Bone marrow (tissue), 2 donors: ENCODE data around the gene FHOD3.

ENCODE experiments used
- DNase-seq, 2 donors: peaks; one replicate each; lab custom pipeline; 2025; lab: John Stamatoyannopoulos, UW

Gene FHOD3

GRCh38 chr18:36630917-36631316, 333.4 kb downstream of the FHOD3 start:
- DNase-seq: no peak

GRCh38 chr18:36633961-36634412, 336.5 kb downstream of the FHOD3 start:
- DNase-seq: no peak

- no peak for DNase-seq
These were observed 337.2 kb downstream of the FHOD3 start for GRCh38 chr18:36634573-36635216.

GRCh38 chr18:36635414-36636096, 338.0 kb downstream of the FHOD3 start:
- DNase-seq: no peak

- DNase-seq: no peak
These were observed 338.8 kb downstream of the FHOD3 start for GRCh38 chr18:36636237-36636817.

- no peak for DNase-seq
These were observed 340.7 kb downstream of the FHOD3 start for GRCh38 chr18:36638224-36638623.

GRCh38 chr18:36640021-36640952, 342.8 kb downstream of the FHOD3 start:
- DNase-seq: no peak

GRCh38 chr18:36643061-36643460, 345.5 kb downstream of the FHOD3 start:
- no peak for DNase-seq

- no peak for DNase-seq
These were observed 351.3 kb downstream of the FHOD3 start for GRCh38 chr18:36648803-36649202.

- DNase-seq: no peak
These were observed 351.7 kb downstream of the FHOD3 start for GRCh38 chr18:36649205-36649604.

GRCh38 chr18:36650266-36650665, 352.8 kb downstream of the FHOD3 start:
- DNase-seq: no peak

- no peak for DNase-seq
These were observed 353.4 kb downstream of the FHOD3 start for GRCh38 chr18:36650906-36651305.

- DNase-seq: no peak
These were observed 355.0 kb downstream of the FHOD3 start for GRCh38 chr18:36652503-36652902.

- no peak for DNase-seq
These were observed 355.8 kb downstream of the FHOD3 start for GRCh38 chr18:36653141-36653869.

GRCh38 chr18:36653870-36654269, 356.4 kb downstream of the FHOD3 start:
- no peak for DNase-seq

GRCh38 chr18:36655074-36655473, 357.6 kb downstream of the FHOD3 start:
- no peak for DNase-seq

GRCh38 chr18:36655930-36656329, 358.4 kb downstream of the FHOD3 start:
- DNase-seq: no peak

- no peak for DNase-seq
These were observed 361.1 kb downstream of the FHOD3 start for GRCh38 chr18:36658611-36659010.

GRCh38 chr18:36660311-36660710, 362.8 kb downstream of the FHOD3 start:
- DNase-seq: no peak

GRCh38 chr18:36661999-36662398, 364.5 kb downstream of the FHOD3 start:
- DNase-seq: no peak

- DNase-seq: no peak
These were observed 365.8 kb downstream of the FHOD3 start for GRCh38 chr18:36663312-36663711.

GRCh38 chr18:36665952-36666351, 368.4 kb downstream of the FHOD3 start:
- no peak for DNase-seq
